Sigmoid colon (tissue), 4 donors: ENCODE results near the gene SELENOI.

ENCODE experiments used
- CTCF ChIP-seq, 4 experiments: fragments of 450-650 bp in 3 of 4; fragments of 200-600 bp in 1 of 4; IDR thresholded peaks; one replicate each; pipeline ENCODE4 v1.5.1; 2016 to 2019; ENCODE audit warnings: antibody characterized with exemption in 4 of 4, mild to moderate bottlenecking in 3 of 4, moderate library complexity in 2 of 4
- EP300 ChIP-seq, 4 donors: sonication (generic); formaldehyde crosslinking; IDR thresholded peaks; one replicate each; pipeline ENCODE4 v1.6.1; 2017; ENCODE audit warnings: antibody characterized with exemption in 4 of 4
- POLR2A ChIP-seq, 2 donors: fragments of 450-650 bp; IDR thresholded peaks; one replicate each; pipeline ENCODE4 v1.6.1; 2016; ENCODE audit warnings: antibody characterized with exemption in 2 of 2, mild to moderate bottlenecking in 2 of 2, moderate library complexity in 2 of 2
- POLR2AphosphoS5 ChIP-seq, 4 donors: sonication (generic); formaldehyde crosslinking; IDR thresholded peaks; one replicate each; pipeline ENCODE4 v1.6.1; 2017; ENCODE audit warnings: antibody characterized with exemption in 4 of 4

GRCh38 chr2:26326514-26326913 is 19.4 kb upstream of the SELENOI start:
- TF ChIP-seq POLR2A (IDR thresholded peaks at IDR 0.05) (no peak), POLR2AphosphoS5 (IDR thresholded peaks at IDR 0.05) (no peak), CTCF (IDR thresholded peaks at IDR 0.05) (no peak), EP300 (IDR thresholded peaks at IDR 0.05) (no peak)
